ENCODE results near the gene GNPTG. TPM values are rescaled to one million over a fixed set of nuclear protein-coding genes. Genes with fewer than 3 reads are reported as not detected.

The GNPTG gene
- total and polyA plus RNA-seq, 2 of the 13 experiments (the other 11 are each of a cell fraction or from before 2014, with no cell fraction given): 22.7 to 71.1 TPM

- TF ChIP-seq ZNF652 (CRISPR knock-in tag; IDR thresholded peaks at IDR 0.05; ENCODE audit: borderline replicate concordance, low read depth): no peak
- no peak for TF ChIP-seq ZNF644 (CRISPR knock-in tag; IDR thresholded peaks at IDR 0.05; ENCODE audit: low read depth)
- no peak for TF ChIP-seq TEAD2 (CRISPR knock-in tag; IDR thresholded peaks at IDR 0.05)
- peak; percentile 73; the same call in 1 of the 2 replicates for TF ChIP-seq CREBL2 (CRISPR knock-in tag; IDR thresholded peaks at IDR 0.05; ENCODE audit: borderline replicate concordance)
- TF ChIP-seq FOXP1 (IDR thresholded peaks at IDR 0.05): no peak
- TF ChIP-seq FOXP1 (CRISPR knock-in tag; IDR thresholded peaks at IDR 0.05): no peak
- no peak for TF ChIP-seq ZNF260 (CRISPR knock-in tag; IDR thresholded peaks at IDR 0.05; ENCODE audit: borderline replicate concordance, low read depth)
- TF ChIP-seq NFE2 (CRISPR knock-in tag; IDR thresholded peaks at IDR 0.05): no peak
- no peak for TF ChIP-seq ELF3 (CRISPR knock-in tag; IDR thresholded peaks at IDR 0.05)
- peak; percentile 85 for TF ChIP-seq KDM2A (CRISPR knock-in tag; IDR thresholded peaks at IDR 0.05; ENCODE audit: borderline replicate concordance, low read depth)
- TF ChIP-seq ZNF501 (CRISPR knock-in tag; IDR thresholded peaks at IDR 0.05): peak; percentile 91
- TF ChIP-seq POGK (CRISPR knock-in tag; conservative IDR thresholded peaks at IDR 0.05): 0 out of 2 replicates have a peak, but pooled peaks have one; percentile 6
- TF ChIP-seq ZNF34 (CRISPR knock-in tag; IDR thresholded peaks at IDR 0.05; ENCODE audit: borderline replicate concordance): no peak
- no peak for TF ChIP-seq SSRP1 (CRISPR knock-in tag; IDR thresholded peaks at IDR 0.05)
- no peak for TF ChIP-seq KLF15 (CRISPR knock-in tag; IDR thresholded peaks at IDR 0.05; ENCODE audit: borderline replicate concordance)
- peak; percentile 96; the same call in 1 of the 2 replicates for TF ChIP-seq ZBTB20 (CRISPR knock-in tag; IDR thresholded peaks at IDR 0.05; ENCODE audit: borderline replicate concordance, low read depth)
- peak; percentile 96 for TF ChIP-seq ZMAT3 (CRISPR knock-in tag; conservative IDR thresholded peaks at IDR 0.05)
- peak; percentile 87; the same call in 1 of the 2 replicates for TF ChIP-seq MTA3 (CRISPR knock-in tag; IDR thresholded peaks at IDR 0.05)
- peak; percentile 27; the same call in 1 of the 2 replicates for TF ChIP-seq NR2F2 (IDR thresholded peaks at IDR 0.05; ENCODE audit: borderline replicate concordance, low read depth)
- no peak for TF ChIP-seq ZNF142 (CRISPR knock-in tag; IDR thresholded peaks at IDR 0.05)
- TF ChIP-seq BRD4 (CRISPR knock-in tag; IDR thresholded peaks at IDR 0.05): no peak
- TF ChIP-seq ARNT (IDR thresholded peaks at IDR 0.05): no peak
- TF ChIP-seq ZNF616 (CRISPR knock-in tag; IDR thresholded peaks at IDR 0.05; ENCODE audit: low read depth): no peak
Observed at GRCh38 chr16:1308977-1309885, 42.5 kb upstream of the GNPTG start, which contains the start of gene UBE2I (continued).
